H9 (cell line): ENCODE results near the gene FCRLA. TPM values are rescaled to one million over a fixed set of nuclear protein-coding genes. Genes with fewer than 3 reads are reported as not detected.

Source experiments
- DNase-seq: peaks from one replicate; pipeline ENCODE4 v3.0.0-alpha.2; 2017
- H2AFZ ChIP-seq: one replicate; pipeline ENCODE4 v1.6.1; 2013; ENCODE audit warnings: mild to moderate bottlenecking, low read length, control low read depth, moderate library complexity
- H2AK5ac ChIP-seq: 2 replicates; pipeline ENCODE4 v1.6.1; 2013; ENCODE audit warnings: low read length, control low read depth, mixed read lengths; ENCODE audit not compliant: insufficient read length
- H2BK120ac ChIP-seq: one replicate; pipeline ENCODE4 v1.6.1; 2013; ENCODE audit warnings: low read depth, mild to moderate bottlenecking, low read length, control low read depth, inconsistent platforms; ENCODE audit not compliant: poor library complexity, severe bottlenecking
- H2BK12ac ChIP-seq: 2 replicates; pipeline ENCODE4 v1.6.1; 2013; ENCODE audit warnings: low read length, control low read depth, mixed read lengths, low read depth; ENCODE audit not compliant: insufficient read length
- H2BK15ac ChIP-seq: 2 replicates; pipeline ENCODE4 v1.6.1; 2013; ENCODE audit warnings: low read depth, low read length, control low read depth
- H2BK20ac ChIP-seq: one replicate; pipeline ENCODE4 v1.6.1; 2013; ENCODE audit warnings: low read depth, mild to moderate bottlenecking, low read length, control low read depth, inconsistent platforms; ENCODE audit not compliant: poor library complexity, severe bottlenecking
- H2BK5ac ChIP-seq: 2 replicates; pipeline ENCODE4 v1.6.1; 2013; ENCODE audit warnings: low read length, control low read depth, mixed read lengths; ENCODE audit not compliant: insufficient read length
- H3K14ac ChIP-seq: 2 replicates; pipeline ENCODE4 v1.6.1; 2013; ENCODE audit warnings: low read length, control low read depth; ENCODE audit not compliant: insufficient read depth
- H3K18ac ChIP-seq: 2 replicates; pipeline ENCODE4 v1.6.1; 2013; ENCODE audit warnings: low read depth, mild to moderate bottlenecking, mixed read lengths, low read length, control low read depth; ENCODE audit not compliant: insufficient read length
- H3K23ac ChIP-seq: 2 replicates; pipeline ENCODE4 v1.6.1; 2013; ENCODE audit warnings: low read length, control low read depth, mixed read lengths, low read depth; ENCODE audit not compliant: insufficient read length
- H3K23me2 ChIP-seq: 2 replicates; pipeline ENCODE4 v1.6.1; 2013; ENCODE audit warnings: low read depth, mild to moderate bottlenecking, mixed read lengths, low read length, control low read depth; ENCODE audit not compliant: insufficient read length, poor library complexity, severe bottlenecking
- H3K27ac ChIP-seq: 2 replicates; pipeline ENCODE4 v1.5.1; 2013; ENCODE audit warnings: low read length, control low read depth, mixed read lengths, low read depth; ENCODE audit not compliant: insufficient read length
- H3K27me3 ChIP-seq: 2 replicates; pipeline ENCODE4 v1.6.1; 2013; ENCODE audit warnings: low read length, control low read depth, inconsistent platforms; ENCODE audit not compliant: insufficient read depth
- H3K4ac ChIP-seq: 2 replicates; pipeline ENCODE4 v1.6.1; 2013; ENCODE audit warnings: low read depth, mild to moderate bottlenecking, control low read depth, inconsistent platforms, low read length, moderate library complexity
- H3K4me1 ChIP-seq: 2 replicates; pipeline ENCODE4 v1.6.1; 2013; ENCODE audit warnings: low read length, control low read depth, inconsistent platforms; ENCODE audit not compliant: insufficient read depth
- H3K4me2 ChIP-seq: 2 replicates; pipeline ENCODE4 v1.6.1; 2013; ENCODE audit warnings: low read length, control low read depth, mixed read lengths; ENCODE audit not compliant: insufficient read length, insufficient read depth
- H3K56ac ChIP-seq: 2 replicates; pipeline ENCODE4 v1.6.1; 2013; ENCODE audit warnings: low read depth, mild to moderate bottlenecking, mixed read lengths, low read length, control low read depth; ENCODE audit not compliant: insufficient read length
- H3K79me1 ChIP-seq: 2 replicates; pipeline ENCODE4 v1.6.1; 2013; ENCODE audit warnings: low read depth, mild to moderate bottlenecking, moderate library complexity, low read length, control low read depth, inconsistent platforms; ENCODE audit not compliant: insufficient read depth, poor library complexity, severe bottlenecking
- H3K79me2 ChIP-seq: 2 replicates; pipeline ENCODE4 v1.6.1; 2013; ENCODE audit warnings: low read length, control low read depth, inconsistent platforms; ENCODE audit not compliant: insufficient read depth
- H3K9ac ChIP-seq: 2 replicates; pipeline ENCODE4 v1.6.1; 2013; ENCODE audit warnings: low read length, control low read depth, mixed read lengths; ENCODE audit not compliant: insufficient read length; ENCODE audit errors: extremely low read depth
- H3K9me3 ChIP-seq: one replicate; pipeline ENCODE4 v1.6.1; 2013; ENCODE audit warnings: low read depth, low read length, inconsistent platforms; ENCODE audit not compliant: control insufficient read depth
- H3T11ph ChIP-seq: one replicate; pipeline ENCODE4 v1.6.1; 2013; ENCODE audit warnings: mild to moderate bottlenecking, low read length, control low read depth, inconsistent platforms
- H4K20me1 ChIP-seq: one replicate; pipeline ENCODE4 v1.6.1; 2013; ENCODE audit not compliant: control insufficient read depth, insufficient read length, insufficient read depth
- H4K5ac ChIP-seq: 2 replicates; pipeline ENCODE4 v1.6.1; 2013; ENCODE audit warnings: low read depth, mild to moderate bottlenecking, mixed read lengths, low read length, control low read depth; ENCODE audit not compliant: insufficient read length
- H4K8ac ChIP-seq: replicated peaks from 2 replicates; pipeline ENCODE4 v1.6.1; 2013; ENCODE audit warnings: low read length, control low read depth, mixed read lengths, low read depth; ENCODE audit not compliant: insufficient read length
- H4K91ac ChIP-seq: 2 replicates; pipeline ENCODE4 v1.6.1; 2013; ENCODE audit warnings: low read depth, mild to moderate bottlenecking, moderate library complexity, mixed read lengths, low read length, control low read depth; ENCODE audit not compliant: insufficient read length
- H3K27ac Mint-ChIP-seq, 3 experiments: 2 replicates in 2 of 3; 3 replicates in 1 of 3; pipeline ENCODE4 v1.8.0; 2020 to 2021; ENCODE audit warnings: mixed read lengths in 3 of 3, mild to moderate bottlenecking in 1 of 3, moderate library complexity in 1 of 3
- H3K27me3 Mint-ChIP-seq: 2 replicates; pipeline ENCODE4 v1.8.0; 2021; ENCODE audit warnings: low read depth, mild to moderate bottlenecking, moderate library complexity, mixed read lengths
- H3K36me3 Mint-ChIP-seq, 3 experiments: 2 replicates in 2 of 3; 3 replicates in 1 of 3; pipeline ENCODE4 v1.8.0; 2020 to 2021; ENCODE audit warnings: low read depth in 3 of 3, mixed read lengths in 3 of 3; ENCODE audit not compliant: insufficient read depth in 1 of 3
- H3K4me1 Mint-ChIP-seq, 2 experiments: 2 replicates each; pipeline ENCODE4 v1.8.0; 2020; ENCODE audit warnings: mixed read lengths in 2 of 2
- H3K4me3 Mint-ChIP-seq, 2 experiments: 2 replicates in 1 of 2; 3 replicates in 1 of 2; pipeline ENCODE4 v1.8.0; 2020 to 2021; ENCODE audit warnings: mild to moderate bottlenecking in 2 of 2, mixed read lengths in 2 of 2, moderate library complexity in 1 of 2
- H3K9me3 Mint-ChIP-seq, 2 experiments: 2 replicates in 1 of 2; 3 replicates in 1 of 2; pipeline ENCODE4 v1.8.0; 2020; ENCODE audit warnings: mild to moderate bottlenecking in 2 of 2, mixed read lengths in 2 of 2, moderate library complexity in 1 of 2
- WGBS: extraction: QIAGEN DNeasy Blood & Tissue Kit; methylation state at CpG from one replicate; pipeline ENCODE4 v1.1.7; 2013; ENCODE audit warnings: missing lambda C conversion rate, low lambda C conversion rate, mixed read lengths; ENCODE audit not compliant: insufficient read length; ENCODE audit errors: extremely low coverage; 5-methylcytosine and 5-hydroxymethylcytosine counted together
- total RNA-seq: library from RNA; stranded (reverse); gene quantifications from 2 replicates; pipeline ENCODE4 v1.2.1, GENCODE V29; 2021
- TF ChIP-seq, protein P1 (sequence below): fragments of 200-600 bp; sonication (generic); conservative IDR thresholded peaks from 3 replicates; pipeline ENCODE4 v1.8.0; 2021; ENCODE audit warnings: antibody characterized with exemption, mild to moderate bottlenecking

FCRLA gene
- total RNA-seq, 1 experiment from 2014 or later: not detected

DNA sequence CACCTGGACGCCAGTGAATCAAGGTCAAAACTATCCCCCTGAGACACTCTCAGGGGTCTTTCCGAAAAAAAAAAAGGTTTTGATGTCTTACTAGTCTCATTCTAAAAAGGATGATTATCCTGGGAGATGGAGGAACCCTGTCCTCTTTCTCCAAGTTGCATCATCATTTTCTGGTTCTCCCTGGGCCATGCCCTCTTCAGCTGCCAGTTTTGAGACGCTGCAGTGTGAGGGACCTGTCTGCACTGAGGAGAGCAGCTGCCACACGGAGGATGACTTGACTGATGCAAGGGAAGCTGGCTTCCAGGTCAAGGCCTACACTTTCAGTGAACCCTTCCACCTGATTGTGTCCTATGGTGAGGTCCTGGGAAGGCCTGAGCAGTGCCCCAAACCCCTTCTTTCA is 3.5 kb downstream of the FCRLA start:
- Histone ChIP-seq H3K4me1 (no peaks in the 10 kb centered on the region), H2BK12ac (no peak overlapping the region), H3K79me2 (no peaks in the 10 kb centered on the region), H3K79me1 (no peaks in the 10 kb centered on the region), H2BK5ac (no peak overlapping the region), H2BK15ac (no peak overlapping the region), H3K27me3 (no peaks in the 10 kb centered on the region), H4K8ac (no peak overlapping the region), H4K91ac (no peak overlapping the region), H3K4ac (no peak overlapping the region), H2BK20ac (no peak overlapping the region), H3K9me3 (no peaks in the 10 kb centered on the region), H3K23ac (no peak overlapping the region), H4K20me1 (no peaks in the 10 kb centered on the region), H3K9ac (no peak overlapping the region), H2BK120ac (no peak overlapping the region), H3K14ac (no peak overlapping the region; the same call in 1 of the 2 replicates), H4K5ac (no peak overlapping the region), H3T11ph (no peak overlapping the region), H3K56ac (no peak overlapping the region), H3K23me2 (no peaks in the 10 kb centered on the region), H3K4me2 (no peak overlapping the region), H2AK5ac (no peak overlapping the region), H2AFZ (no peak overlapping the region), H3K18ac (no peak overlapping the region), H3K27ac (no peak overlapping the region)
- Mint-ChIP-seq H3K4me3 (no peak overlapping the region), H3K9me3 (no peaks in the 10 kb centered on the region), H3K27me3 (peaks cover 5% of the 10 kb centered on the region), H3K36me3 (no peaks in the 10 kb centered on the region), H3K4me1 (peaks cover 12% of the 10 kb centered on the region in 2 experiments), H3K27ac (no peak overlapping the region)
- TF ChIP-seq, protein P1, sequence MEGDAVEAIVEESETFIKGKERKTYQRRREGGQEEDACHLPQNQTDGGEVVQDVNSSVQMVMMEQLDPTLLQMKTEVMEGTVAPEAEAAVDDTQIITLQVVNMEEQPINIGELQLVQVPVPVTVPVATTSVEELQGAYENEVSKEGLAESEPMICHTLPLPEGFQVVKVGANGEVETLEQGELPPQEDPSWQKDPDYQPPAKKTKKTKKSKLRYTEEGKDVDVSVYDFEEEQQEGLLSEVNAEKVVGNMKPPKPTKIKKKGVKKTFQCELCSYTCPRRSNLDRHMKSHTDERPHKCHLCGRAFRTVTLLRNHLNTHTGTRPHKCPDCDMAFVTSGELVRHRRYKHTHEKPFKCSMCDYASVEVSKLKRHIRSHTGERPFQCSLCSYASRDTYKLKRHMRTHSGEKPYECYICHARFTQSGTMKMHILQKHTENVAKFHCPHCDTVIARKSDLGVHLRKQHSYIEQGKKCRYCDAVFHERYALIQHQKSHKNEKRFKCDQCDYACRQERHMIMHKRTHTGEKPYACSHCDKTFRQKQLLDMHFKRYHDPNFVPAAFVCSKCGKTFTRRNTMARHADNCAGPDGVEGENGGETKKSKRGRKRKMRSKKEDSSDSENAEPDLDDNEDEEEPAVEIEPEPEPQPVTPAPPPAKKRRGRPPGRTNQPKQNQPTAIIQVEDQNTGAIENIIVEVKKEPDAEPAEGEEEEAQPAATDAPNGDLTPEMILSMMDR: no peak
- DNase-seq: no peak
- WGBS: no CpG with 5 or more reads among the region's 4 CpGs
